Muscle of leg (tissue), 11 donors: ENCODE data around the gene CPNE4. TPM values are rescaled to one million over a fixed set of nuclear protein-coding genes. Genes with fewer than 3 reads are reported as not detected.
"Not testable (repeated sequence)": the region's sequence is repeated elsewhere in the genome, so short reads cannot be mapped to it uniquely, and the experiment has no call there.

Experiments
- DNase-seq: peaks from one replicate; pipeline ENCODE4 v3.0.0; 2013
- H3K27ac ChIP-seq: one replicate; pipeline ENCODE4 v1.5.1; 2013; ENCODE audit warnings: mild to moderate bottlenecking, low read length, control low read depth
- H3K27me3 ChIP-seq: one replicate; pipeline ENCODE4 v1.6.1; 2013; ENCODE audit warnings: low read length; ENCODE audit not compliant: control insufficient read depth, insufficient read depth
- H3K36me3 ChIP-seq: one replicate; pipeline ENCODE4 v1.6.1; 2013; ENCODE audit warnings: low read length; ENCODE audit not compliant: control insufficient read depth, insufficient read depth
- H3K4me1 ChIP-seq: one replicate; pipeline ENCODE4 v1.6.1; 2013; ENCODE audit warnings: low read length; ENCODE audit not compliant: control insufficient read depth, insufficient read depth
- H3K4me3 ChIP-seq: one replicate; pipeline ENCODE4 v1.5.1; 2013; ENCODE audit warnings: low read length, control low read depth
- H3K9me3 ChIP-seq: replicated peaks from 2 replicates; pipeline ENCODE4 v1.6.1; 2013; ENCODE audit warnings: low read depth, low read length; ENCODE audit not compliant: control insufficient read depth
- WGBS: methylation state at CpG from one replicate; pipeline ENCODE4 v1.1.5; 2013; ENCODE audit warnings: missing lambda C conversion rate; ENCODE audit not compliant: insufficient coverage; 5-methylcytosine and 5-hydroxymethylcytosine counted together
- polyA plus RNA-seq, 8 donors: library from polyadenylated mRNA; unstranded; fragments of 120-200 nt; gene quantifications; one replicate each; pipeline versions ENCODE4 v1.2.1 to v1.2.3, GENCODE V29; 2013; ENCODE audit warnings: inconsistent platforms in 1 of 8, low replicate concordance in 1 of 8; ENCODE audit not compliant: insufficient read length in 8 of 8, insufficient read depth in 1 of 8
- total RNA-seq: library from RNA; stranded (reverse); fragments of 120-200 nt; gene quantifications from one replicate; pipeline ENCODE4 v1.2.4, GENCODE V29; 2013

The CPNE4 gene
- total and polyA plus RNA-seq, 9 donors, result 0.07 to 0.31 (median 0.09) TPM; not detected in 2

- H3K36me3 ChIP-seq, H3K4me3 ChIP-seq, H3K27me3 ChIP-seq, H3K4me1 ChIP-seq, H3K9me3 ChIP-seq, H3K27ac ChIP-seq, DNase-seq: not testable (repeated sequence)
- no CpG with 5 or more reads among the region's 2 CpGs for WGBS
Measured at GRCh38 chr3:132044874-132045273, 10.1 kb upstream of the CPNE4 start.

- Histone ChIP-seq H3K36me3 (no peaks in the 10 kb centered on the region), H3K4me1 (no peaks in the 10 kb centered on the region), H3K27ac (no peak overlapping the region), H3K9me3 (no peaks in the 10 kb centered on the region), H3K27me3 (no peaks in the 10 kb centered on the region), H3K4me3 (no peak overlapping the region)
- DNase-seq, result no peak
Measured at GRCh38 chr3:132042681-132043080, 7.9 kb upstream of the CPNE4 start.

GRCh38 chr3:132038198-132038825 lies 3.5 kb upstream of the CPNE4 start:
- Histone ChIP-seq H3K36me3 (no peaks in the 10 kb centered on the region), H3K27me3 (peaks cover 21% of the 10 kb centered on the region), H3K4me1 (peaks cover 8% of the 10 kb centered on the region), H3K4me3 (no peak overlapping the region), H3K9me3 (no peaks in the 10 kb centered on the region), H3K27ac (no peak overlapping the region)
- no CpG with 5 or more reads among the region's 1 CpG for WGBS
- DNase-seq, result no peak

- no peaks in the 10 kb centered on the region for H3K36me3 ChIP-seq
- 77% methylated on average over 3 of the region's 3 CpGs for WGBS
- H3K27me3 ChIP-seq, result peaks cover 25% of the 10 kb centered on the region
- no peak overlapping the region for H3K4me3 ChIP-seq
- H3K27ac ChIP-seq, result no peak overlapping the region
- no peak for DNase-seq
- no peaks in the 10 kb centered on the region for H3K9me3 ChIP-seq
- H3K4me1 ChIP-seq, result peaks cover 8% of the 10 kb centered on the region
Measured at GRCh38 chr3:132037581-132037980, 2.8 kb upstream of the CPNE4 start.

DNA sequence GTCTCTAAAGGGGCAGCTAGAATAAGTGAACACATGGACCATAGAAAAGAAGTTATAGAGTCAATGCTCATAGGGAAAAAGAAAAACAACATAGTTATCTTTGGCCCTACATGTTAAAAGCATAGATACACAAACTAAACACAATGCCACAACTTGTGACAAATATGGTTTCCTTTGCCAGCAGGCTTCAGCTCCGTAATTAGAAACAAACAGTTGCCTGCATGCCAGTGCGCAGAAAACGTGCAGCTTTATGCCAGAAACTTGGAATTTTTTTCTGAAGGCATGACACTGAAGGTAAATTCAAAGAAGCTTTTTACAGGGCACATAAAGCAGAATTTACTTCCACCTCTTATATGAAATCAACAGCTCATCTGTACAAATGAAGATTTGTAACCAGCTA lies 2.2 kb upstream of the CPNE4 start:
- Histone ChIP-seq H3K36me3 (no peaks in the 10 kb centered on the region), H3K27me3 (peaks cover 25% of the 10 kb centered on the region), H3K9me3 (no peaks in the 10 kb centered on the region), H3K27ac (no peak overlapping the region), H3K4me1 (peaks cover 8% of the 10 kb centered on the region), H3K4me3 (no peak overlapping the region)
- no peak for DNase-seq
- WGBS, result 71% methylated on average over 3 of the region's 3 CpGs

GRCh38 chr3:132034097-132034485 lies 723 bp downstream of the CPNE4 start:
- no peaks in the 10 kb centered on the region for H3K9me3 ChIP-seq
- DNase-seq, result no peak
- H3K4me1 ChIP-seq, result peaks cover 10% of the 10 kb centered on the region
- no peaks in the 10 kb centered on the region for H3K36me3 ChIP-seq
- H3K4me3 ChIP-seq, result no peak overlapping the region
- peaks cover 25% of the 10 kb centered on the region for H3K27me3 ChIP-seq
- H3K27ac ChIP-seq, result no peak overlapping the region
- WGBS, result 0% methylated on average over 2 of the region's 14 CpGs

DNA sequence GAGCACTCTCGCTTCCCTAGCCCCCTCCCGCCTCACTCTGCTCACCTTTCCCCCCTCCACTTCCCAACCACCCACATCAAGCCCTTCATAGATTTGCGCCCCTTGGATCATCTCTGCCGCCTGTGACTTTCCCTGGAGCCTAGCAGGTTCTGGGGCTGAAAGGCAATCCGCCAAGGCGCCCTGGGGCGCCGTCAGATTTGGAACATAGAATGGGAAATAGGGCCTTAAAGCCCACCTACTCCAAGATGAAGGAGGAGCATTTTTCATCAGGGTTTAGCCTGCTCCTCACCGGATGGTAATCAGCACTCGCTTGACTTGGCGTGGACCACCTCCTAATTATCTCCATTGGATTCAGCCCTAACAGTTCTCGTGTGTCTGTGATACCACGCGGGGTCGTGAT lies 1.3 kb downstream of the CPNE4 start:
- 2% methylated on average over 5 of the region's 15 CpGs for WGBS
- H3K27ac ChIP-seq, result no peak overlapping the region
- DNase-seq, result no peak
- no peak overlapping the region for H3K4me3 ChIP-seq
- peaks cover 25% of the 10 kb centered on the region for H3K27me3 ChIP-seq
- H3K4me1 ChIP-seq, result peaks cover 10% of the 10 kb centered on the region
- no peaks in the 10 kb centered on the region for H3K9me3 ChIP-seq
- H3K36me3 ChIP-seq, result no peaks in the 10 kb centered on the region

GRCh38 chr3:132032959-132033358 lies 1.9 kb downstream of the CPNE4 start:
- no peaks in the 10 kb centered on the region for H3K36me3 ChIP-seq
- H3K27me3 ChIP-seq, result peaks cover 25% of the 10 kb centered on the region
- no peak overlapping the region for H3K27ac ChIP-seq
- H3K9me3 ChIP-seq, result no peaks in the 10 kb centered on the region
- H3K4me1 ChIP-seq, result peaks cover 10% of the 10 kb centered on the region
- no peak overlapping the region for H3K4me3 ChIP-seq
- no CpG with 5 or more reads among the region's 8 CpGs for WGBS
- no peak for DNase-seq

DNA sequence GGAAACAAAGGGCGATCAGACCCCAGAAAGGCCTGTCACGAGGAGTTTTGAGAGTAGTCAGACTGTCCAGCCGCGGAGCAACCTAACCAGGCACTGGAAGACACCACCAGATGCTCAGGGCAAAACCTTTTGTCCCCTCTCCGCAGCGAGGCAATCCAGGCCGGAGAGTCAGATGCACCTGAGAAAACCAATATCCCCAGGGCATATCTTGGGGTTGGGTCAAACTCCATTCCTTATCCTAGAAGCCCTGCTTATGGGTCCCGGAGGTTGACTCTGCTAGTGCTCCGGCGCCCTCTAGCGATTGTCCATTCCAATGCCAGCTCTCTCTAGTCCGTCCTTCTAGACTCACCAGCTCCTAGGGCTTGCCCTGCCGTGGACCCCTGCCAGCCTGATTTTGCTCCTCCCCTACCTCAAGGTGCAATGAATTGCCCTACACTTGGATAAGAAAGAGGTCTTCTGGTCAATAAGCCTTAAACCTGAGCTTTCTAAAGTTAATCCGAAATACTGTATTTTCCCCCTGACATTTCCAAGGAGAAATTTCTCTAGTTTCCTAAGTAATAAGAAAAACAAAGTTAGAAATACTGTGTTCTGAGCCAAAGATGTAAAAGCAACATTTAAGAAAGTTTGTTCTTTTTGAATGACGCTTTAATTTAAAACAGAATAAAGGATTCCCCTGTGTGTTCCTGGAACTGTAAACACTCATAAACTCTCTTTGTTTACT lies 5.5 kb downstream of the CPNE4 start:
- Histone ChIP-seq H3K4me1 (peaks cover 4% of the 10 kb centered on the region), H3K36me3 (no peaks in the 10 kb centered on the region), H3K27ac (no peak overlapping the region), H3K4me3 (no peak overlapping the region), H3K27me3 (peaks cover 14% of the 10 kb centered on the region), H3K9me3 (no peaks in the 10 kb centered on the region)
- DNase-seq, result peak; percentile 76
- WGBS, result 24% methylated on average over 11 of the region's 15 CpGs

GRCh38 chr3:132022914-132023313 lies 11.9 kb downstream of the CPNE4 start:
- H3K4me3 ChIP-seq, result no peak overlapping the region
- no peak overlapping the region for H3K27ac ChIP-seq
- no peak for DNase-seq
- no peaks in the 10 kb centered on the region for H3K36me3 ChIP-seq
- WGBS, result 60% methylated on average over 4 of the region's 7 CpGs
- H3K27me3 ChIP-seq, result no peaks in the 10 kb centered on the region
- no peaks in the 10 kb centered on the region for H3K4me1 ChIP-seq
- no peaks in the 10 kb centered on the region for H3K9me3 ChIP-seq
